Superior temporal gyrus (tissue), 1 donor: ENCODE results near the gene CCDC182.

Experiments
- DNase-seq: peaks from one replicate; pipeline ENCODE4 v3.0.0-alpha.2; 2016; ENCODE audit errors: extremely low spot score

CCDC182 gene

DNA sequence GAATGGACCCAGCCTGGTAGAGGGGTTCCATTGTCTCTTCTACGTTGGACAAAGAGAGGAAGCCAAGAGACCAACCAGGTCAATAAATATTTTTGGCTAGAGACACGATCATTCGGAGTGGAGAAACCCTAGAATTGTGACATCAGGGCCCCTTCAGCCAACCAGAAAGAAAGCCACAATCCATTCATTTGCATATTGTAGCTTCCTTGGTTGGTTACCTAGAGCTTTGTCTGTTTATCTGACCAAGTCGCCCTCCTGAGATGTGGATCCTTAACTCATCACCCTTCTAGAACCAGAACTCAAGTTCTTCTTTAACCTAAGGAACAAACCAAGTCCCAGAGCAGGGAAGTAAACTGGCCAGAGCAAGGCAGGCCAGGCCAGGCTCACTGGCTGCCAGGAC is at the start of gene CCDC182:
TSS of gene CCDC182 (minus strand) at position 58 of the 400 bp plus-strand sequence. CDS start at position 31, 27 bp downstream.
- DNase-seq: no peak

DNA sequence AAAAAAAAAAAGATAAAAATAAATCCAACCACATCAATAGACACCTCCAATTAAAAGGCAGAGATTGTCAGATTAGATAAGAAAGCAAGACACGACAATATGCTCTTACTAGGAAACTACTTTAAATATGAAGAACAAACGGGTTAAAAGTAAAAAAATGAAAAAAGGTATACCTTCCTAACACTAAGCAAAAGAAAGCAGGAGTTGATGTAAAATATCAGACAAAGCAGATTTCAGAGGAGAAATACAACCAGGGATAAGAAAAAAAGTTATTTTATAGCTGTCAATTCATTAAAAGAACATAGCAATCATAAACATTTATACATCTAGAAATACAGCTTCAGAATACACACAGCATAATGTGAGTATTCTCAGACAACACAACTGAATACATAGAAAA is 49.7 kb upstream of the CCDC182 start:
- DNase-seq: no peak

DNA sequence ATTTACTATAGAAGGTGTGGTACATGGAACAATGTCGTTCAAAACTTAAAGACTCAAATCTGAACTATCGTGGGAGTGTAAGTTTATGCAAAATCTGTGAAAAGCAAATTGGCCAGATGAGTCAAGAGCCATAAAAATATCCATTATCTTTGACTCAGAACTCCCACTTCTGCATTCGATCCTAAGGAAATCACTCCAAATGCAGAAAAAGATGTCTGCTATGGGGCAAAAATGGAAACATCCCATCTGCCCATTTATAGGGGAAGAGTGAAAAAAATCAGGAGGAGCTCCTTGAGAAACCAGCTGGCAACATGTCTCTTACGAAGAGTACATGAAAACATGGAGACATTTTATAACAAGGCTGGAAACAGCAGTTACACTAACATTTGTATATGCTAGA is 43.6 kb upstream of the CCDC182 start:
- peak; percentile 71 for DNase-seq

DNA sequence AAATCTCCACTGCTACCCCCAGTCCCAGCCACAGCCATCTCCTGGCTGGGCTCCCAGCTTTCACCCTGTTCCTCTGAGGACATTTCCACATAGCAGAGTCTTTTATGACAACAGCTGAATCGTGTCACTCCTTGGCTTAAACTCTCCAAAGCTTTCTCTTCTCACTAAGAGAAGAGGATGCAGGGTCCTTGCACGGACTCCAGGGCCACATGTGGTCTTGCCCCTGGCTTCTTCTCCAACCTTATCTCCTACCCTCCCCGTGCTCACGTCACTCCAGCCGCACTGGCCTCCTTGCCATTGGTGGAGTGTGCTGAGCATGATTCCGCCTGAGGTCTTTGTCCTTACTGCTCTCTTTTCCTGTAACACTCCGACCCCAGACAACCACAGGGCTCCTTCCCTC is 39.9 kb upstream of the CCDC182 start:
- no peak for DNase-seq

DNA sequence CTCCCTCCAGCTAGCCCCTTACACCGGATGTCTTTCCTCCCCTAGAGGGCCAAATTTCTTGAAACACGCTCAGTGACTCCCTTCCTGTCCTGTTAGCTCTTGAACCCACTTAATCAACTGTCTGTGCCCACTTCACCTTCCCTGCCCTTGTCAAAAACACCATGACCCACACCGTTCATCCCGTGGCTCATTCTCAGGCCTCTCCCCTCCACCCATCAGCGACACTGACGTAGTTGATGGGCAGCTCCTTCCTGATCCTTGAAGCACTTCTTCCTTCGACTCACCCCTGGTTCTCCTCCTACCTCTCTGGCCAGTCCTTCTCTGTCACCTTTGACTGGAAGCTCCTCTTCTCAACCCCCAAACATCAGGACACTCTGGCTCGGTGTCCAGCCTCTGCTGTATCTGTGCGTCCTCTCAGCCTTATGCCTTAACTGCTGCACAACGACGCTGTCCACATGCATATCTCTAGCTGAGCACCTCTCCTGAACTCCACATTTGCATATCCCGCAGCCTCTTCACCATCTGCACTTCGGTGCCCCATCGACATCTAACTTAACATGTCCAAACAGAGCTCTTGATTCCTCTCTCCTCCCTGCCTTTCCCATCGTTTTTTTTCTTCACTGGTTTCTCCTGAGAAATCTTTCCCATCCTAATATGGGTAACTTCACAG is 39.3 kb upstream of the CCDC182 start:
- no peak for DNase-seq

DNA sequence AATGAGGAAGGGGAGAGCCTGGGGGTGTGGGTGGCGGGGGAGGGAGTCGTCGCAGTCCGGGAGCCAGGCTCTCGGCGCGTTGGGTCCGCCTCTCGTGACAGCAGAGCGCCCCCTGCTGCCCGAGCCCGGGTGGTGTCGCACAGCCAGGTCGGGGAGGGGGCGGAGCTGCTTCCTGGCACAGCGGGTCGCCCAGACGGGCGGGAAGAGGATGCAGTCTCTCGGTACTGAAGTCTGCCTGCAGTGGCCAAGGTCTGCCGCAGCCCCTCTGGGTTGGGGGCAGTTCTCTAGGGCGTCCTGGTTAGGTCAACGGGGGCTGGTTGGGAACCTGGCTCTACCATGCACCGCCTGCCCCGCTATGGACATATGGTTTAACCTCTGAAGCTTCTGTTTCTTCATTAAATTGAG is 38.2 kb upstream of the CCDC182 start:
- peak; percentile 55 for DNase-seq

DNA sequence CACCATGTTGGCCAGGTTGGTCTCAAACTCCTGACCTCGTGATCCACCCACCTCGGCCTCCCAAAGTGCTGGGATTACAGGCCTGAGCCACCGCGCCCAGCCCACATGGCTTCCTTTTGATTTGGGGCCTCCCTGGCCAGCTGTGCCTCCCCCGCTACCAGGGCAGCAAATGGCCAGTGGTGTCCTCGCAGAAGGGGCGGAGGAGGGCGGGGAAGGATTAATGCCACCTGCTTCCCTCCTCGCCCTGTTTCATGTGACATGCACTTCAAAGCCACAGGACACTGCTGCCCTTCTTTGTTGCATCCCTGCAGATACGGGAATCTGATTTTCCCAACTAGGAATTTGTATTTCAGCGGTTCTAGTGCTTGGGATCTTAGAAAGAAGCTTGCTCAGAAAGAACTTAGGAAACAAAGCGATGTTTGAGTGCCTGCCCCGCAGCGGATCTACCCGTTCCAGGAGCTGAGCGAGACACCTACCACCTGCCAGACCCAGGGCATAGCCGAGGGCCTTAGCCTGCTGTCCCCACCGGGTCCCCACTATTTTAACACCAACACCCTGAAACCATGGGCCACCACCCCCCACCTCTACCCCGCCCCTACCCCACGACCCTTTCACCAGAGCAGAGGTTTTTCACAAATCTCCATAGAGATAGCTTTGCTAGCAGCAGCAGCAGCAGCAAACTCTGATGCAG is 37.7 kb upstream of the CCDC182 start:
- no peak for DNase-seq

DNA sequence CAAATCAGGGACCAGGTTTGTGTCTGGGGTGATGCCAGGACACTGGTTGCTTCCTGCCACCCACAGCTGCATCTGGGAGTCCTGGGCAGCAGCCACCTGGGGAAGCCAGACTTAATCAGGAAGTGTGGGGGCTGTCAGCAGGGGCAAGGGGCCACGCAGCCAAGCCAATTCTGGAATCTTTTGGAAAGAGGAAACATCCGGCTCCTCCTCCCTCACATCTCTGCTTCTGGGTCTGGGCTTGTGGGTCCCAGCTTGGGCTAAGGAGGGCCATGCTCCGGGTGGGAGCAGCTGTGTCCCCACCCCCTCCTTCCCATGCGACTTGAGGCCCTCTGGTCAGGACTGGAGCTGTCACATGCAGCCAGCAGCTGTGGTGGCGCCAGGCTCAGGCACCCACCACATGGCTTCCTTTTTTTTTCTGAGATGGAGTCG is 37.0 kb upstream of the CCDC182 start:
- DNase-seq: no peak

DNA sequence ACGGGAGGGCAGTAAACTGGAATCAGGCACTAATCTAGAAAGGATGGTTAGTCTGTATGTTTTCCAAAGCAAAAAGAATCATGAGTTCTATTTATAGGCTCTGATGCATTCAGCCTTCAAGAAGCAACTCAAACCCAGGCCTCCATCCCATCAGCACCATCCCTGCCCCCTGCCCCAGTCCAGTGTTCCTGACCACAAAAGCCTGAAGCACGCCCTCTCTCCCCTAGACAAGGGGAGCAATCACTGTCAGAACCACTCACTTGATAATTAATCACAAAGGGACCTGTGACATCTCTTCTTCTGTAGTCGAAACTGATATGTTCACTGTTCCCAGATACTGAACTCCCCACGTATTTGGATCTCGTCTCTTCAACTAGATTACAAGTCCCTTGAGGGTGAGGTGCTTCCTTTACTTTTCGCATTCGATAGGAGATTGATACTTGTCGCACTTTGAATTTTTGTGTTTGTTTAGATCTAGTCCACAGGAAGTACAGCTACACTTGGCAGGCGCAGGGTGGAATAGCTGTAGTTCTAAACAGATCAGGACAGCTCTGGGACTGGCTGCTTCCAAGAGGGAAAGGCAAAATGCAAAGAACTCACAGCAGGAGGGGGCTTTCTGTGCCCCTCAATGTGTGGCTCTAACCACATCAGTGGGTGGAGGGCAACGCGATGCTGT is 36.4 kb upstream of the CCDC182 start:
- no peak for DNase-seq

DNA sequence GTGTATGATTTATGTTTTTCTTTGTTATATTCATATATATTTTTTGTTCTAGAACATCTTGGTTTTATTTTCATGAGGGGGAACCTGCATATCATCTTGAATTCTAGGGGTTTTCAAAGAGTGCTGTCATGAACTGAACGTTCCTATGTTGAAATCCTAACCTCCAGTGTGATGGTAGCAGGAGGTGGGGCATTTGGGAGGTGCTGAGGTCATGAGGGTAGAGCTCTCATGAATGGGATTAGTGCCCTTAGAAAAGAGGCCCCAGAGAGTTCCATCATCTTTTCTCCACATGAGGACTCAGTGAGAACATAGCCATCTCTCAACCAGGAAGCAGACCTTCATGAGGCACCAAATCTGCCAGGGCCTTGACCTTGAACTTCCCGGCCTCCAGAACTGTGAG is 34.6 kb upstream of the CCDC182 start:
- no peak for DNase-seq

DNA sequence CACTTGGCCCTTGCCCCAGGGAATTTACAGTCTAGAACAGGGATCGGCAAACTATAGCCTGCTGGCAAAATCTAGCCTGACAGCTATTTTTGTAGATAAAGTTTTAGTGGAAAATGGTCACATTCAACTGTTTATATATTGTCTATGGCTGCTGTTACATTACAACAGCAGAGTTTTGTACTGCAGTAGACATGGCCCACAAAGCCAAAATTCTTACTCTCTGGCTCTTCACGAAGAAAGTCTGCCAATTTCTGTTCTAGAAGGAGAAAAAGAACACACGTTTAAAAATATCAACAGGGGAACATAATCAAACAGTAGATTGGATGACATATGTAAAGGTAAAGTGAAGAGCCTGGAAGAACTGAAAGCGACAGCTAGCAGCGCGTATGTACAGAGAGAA is 33.2 kb upstream of the CCDC182 start:
- no peak for DNase-seq

DNA sequence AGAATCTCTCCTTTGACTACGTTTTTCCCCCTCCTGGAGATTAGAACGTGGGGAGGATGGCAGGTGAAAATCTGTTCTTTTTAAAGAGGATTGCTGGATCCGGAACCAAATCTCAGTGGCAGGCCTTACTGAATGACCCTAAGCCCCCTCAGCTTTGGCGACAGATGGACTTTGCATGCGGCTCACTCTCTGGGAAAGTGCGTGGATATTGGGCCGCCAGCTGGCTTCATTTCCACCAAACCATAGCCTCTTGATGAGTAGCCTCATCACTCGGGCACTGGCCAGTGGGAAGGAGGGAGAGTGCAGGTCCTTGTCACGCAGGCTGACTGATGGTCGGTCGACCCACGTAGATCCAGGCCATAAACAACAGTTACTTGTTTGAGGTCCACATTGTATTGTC is 31.3 kb upstream of the CCDC182 start:
- DNase-seq: no peak

DNA sequence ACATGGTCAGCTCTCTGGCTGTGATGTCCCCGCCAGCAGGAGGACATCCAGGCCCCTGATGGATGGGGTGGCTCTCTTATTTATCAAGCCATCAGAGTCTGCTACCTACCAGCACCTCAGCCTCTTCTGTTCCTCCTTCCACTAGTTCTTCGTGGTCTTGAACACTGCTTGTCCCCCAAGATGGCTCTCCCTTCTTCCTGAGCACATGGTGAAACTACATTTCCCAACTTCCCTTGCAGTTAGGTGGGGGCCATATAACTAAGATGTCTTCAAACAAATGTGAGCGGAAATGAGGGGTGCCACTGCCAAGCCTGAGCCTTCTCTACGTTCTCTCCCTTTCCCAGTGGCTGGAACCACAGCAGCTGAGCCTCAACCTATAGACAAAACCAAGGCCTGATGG is 29.8 kb upstream of the CCDC182 start:
- DNase-seq: no peak

DNA sequence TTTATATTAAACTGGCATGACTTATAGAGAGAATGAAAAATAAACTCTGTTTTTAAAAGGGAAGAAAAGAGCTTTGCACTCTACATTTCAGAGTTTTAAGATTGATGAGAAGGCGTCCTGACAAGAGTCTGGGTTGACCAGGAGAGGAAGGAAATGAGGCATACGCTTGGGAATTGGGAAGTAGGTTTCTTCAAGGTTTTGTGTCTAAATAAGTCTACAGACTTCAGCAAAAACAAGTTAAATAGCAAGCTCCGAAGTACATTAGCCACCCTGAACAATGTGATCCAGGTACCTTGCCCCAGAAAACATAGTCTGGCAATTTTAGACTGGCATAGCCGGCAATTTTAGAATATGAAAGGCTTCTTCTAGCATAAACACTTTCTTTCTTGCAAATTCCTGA is 28.5 kb upstream of the CCDC182 start:
- DNase-seq: no peak

DNA sequence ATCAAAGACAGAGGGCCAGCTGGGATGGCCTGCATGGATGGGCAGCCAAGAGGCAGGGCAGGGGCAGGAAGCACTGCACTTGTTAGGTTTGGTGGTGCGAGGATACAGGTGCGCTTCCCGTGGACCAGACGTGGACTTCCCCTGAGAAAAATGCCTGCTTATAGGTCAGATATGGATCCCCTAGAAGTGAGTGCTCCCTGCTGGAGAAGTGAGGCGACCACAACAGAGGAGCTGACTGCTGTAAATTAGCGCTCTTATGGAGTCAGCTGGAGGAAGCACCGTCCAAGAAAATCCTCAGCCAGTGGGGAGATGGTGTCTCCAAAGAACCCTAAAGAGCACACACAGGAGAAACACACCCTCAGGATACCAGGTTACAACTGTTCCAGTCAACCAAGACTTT is 27.7 kb upstream of the CCDC182 start:
- no peak for DNase-seq

DNA sequence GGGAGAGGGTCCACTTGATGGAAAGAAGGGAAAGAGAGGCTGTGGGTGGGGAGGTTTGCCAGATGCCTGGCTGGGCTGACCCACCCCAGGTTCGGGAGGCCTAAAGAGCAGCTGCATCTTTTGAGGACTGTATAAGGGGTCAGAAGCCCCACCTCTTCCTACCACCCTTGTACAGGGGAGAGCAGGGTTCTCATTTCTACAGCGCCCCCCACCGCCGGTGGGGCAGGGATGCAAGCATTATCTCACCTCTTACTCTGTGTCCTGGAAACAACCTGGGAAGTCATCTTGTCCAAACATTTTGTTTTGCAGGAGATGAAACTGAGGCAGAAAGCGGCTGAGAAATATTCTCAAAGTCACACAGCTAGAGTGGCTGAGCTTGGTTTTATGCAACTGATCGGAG is 22.5 kb upstream of the CCDC182 start:
- no peak for DNase-seq

DNA sequence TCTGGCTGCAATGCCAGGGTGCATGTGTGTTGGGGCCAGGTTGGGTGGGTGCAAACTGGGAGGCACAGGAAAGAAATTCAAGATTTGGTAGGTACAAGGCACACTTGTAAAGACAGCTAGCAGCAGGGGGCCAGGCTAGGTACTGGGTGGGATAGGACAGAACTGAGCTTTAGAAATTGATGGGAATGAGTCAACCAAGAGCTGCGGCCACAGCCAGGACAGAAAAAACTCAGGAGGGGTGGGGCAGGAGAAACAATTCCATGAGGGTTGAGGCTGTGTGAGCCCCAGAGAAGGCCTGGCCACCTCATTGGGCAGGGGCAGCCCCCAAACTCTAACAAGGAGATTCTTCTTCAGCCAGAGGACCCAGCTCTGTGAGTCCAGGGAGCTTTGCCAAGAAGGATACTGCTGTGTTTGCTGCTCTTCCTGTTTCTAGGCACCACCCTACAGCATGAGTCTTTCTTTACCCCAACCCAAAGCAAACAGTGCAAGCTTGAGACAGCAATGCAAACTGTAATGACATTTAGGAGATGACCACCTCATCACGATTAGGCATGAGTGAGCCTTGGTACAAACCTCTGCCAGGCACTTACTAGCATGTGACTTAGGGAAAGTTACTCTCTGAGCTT is 21.3 kb upstream of the CCDC182 start:
- DNase-seq: no peak

DNA sequence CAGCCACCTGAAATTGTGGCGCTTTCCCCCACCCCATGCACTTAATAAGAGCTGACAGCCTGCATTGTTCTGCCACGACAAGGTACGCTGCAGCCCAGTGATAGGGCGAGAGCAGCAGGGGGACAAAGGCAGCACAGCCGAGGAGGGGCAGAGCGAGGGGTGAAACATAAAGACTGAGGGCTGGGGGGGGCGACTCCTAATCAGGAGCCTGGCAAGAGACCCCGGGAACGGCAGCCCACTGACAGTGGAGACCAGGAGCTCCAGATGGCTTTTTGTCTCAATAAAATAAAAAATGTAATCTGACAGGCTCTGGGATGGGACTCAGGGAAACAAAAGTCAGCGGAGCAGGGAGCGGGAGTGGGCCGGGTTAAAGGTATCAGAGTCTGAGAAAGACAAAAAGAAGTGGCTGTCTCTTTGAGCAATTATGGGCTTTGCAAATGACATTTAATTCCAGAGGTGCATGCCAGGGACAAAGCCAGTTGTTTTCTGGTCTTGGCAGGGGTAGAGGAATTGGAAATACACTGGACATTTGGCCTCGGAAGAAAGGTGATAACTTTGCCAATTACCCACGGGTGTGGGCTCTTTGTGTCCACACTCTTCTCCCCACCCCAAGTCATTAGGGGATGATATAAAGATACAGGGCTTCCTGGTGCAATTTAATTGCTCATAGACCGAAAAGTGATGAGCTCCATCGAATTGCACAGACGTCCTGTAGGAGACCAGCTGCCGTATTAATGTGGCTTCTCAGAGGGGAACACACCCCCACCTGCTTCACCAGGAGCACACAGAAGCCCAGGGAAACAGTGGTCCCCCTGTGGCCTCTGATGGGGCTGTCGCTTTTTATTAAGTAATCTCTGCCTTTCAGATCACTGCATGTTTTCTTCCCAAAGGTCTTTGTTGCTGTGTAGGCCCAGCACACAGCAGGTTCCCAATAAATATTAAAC is 17.6 kb upstream of the CCDC182 start:
- DNase-seq: no peak

DNA sequence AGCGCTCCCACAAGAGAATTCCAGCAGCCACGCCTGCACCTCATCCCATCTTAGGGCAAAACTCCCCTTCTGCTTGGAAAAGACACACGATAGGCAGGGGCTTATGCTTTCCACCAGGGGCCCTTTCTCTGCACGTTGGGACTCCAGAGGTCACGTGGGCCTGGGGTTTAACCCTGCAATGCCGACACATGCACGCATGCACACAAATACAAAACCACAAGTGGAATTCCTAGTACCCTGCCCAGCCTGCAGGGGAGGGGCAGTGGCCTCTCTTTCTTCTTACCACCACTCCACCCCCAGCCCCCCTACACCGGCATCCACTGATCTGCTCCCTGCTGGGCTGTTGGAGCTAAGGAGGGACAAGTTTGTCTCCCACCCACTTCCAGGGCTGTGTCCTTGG is 16.8 kb upstream of the CCDC182 start:
- DNase-seq: no peak

DNA sequence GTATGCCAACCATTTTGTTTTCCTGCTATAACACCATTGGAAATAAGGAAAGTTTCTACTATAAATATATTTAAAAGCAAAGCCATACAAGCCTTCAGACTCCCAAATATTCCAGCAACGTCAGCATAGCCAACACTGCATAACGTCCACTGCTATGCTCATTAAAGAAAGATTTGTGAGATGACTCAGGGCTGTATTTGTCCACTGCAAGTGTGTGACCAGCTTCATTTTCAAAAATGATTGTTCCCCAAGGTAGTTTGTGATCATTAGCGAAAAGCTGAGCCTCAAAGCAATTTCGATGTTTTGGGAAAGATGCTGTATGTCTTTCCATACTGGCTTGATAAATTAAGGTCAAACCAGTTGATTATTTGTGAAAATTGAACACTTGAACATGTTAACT is 14.9 kb upstream of the CCDC182 start:
- DNase-seq: no peak

DNA sequence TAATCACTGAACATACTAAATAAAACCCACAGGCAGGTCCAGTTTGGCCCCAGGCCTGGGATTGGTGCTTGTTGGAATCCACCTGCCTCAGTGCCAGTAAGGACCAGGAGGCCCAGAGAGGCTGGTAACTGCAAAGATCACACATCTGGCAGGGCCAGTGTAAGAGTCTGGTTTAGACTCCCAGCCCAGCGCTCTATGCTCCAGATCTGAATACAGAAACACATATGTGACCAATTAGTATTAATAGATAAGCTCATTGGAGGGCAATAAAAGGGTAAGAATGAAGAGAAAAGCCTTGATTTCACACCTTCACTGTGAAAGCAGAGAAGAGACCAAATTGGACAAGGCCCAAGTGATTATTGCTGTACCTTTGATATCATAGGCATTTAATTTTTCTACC is 13.6 kb upstream of the CCDC182 start:
- no peak for DNase-seq

DNA sequence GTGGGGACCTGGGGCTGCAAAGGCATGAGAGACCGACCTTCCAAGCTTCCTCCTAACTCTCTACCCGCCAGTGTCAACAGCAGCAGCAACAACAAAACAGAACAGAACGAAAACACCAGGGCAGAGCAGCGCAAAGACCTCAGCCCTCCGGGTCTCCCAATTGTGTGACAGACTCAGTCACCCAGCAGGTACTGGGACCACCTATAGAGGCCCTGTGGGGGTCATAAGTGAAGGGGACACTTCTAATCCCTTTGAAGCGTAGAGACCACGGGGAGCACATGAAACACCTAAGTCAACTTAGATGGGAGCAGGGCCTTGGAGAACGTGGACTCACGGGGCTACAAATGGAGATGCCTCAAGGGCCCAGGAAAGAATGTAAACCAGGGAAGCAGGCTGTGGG is 12.6 kb upstream of the CCDC182 start:
- DNase-seq: no peak
